RWPE2 (cell line): ENCODE data around the gene ADGRB3.

Experiments used
- ATAC-seq: fragments of 200-7000 bp; cut with Tn5 transposase; 3 replicates; pipeline ENCODE4 v1.9.1; 2021; ENCODE audit warnings: low read depth
- DNase-seq: peaks from one replicate; pipeline ENCODE4 v3.0.0-alpha.2; 2020; ENCODE audit warnings: low spot score
- H3K27ac ChIP-seq: fragments of 450-650 bp; 2 replicates; pipeline ENCODE4 v1.5.1; 2017; ENCODE audit warnings: mild to moderate bottlenecking; ENCODE audit not compliant: poor library complexity, severe bottlenecking
- H3K27me3 ChIP-seq: fragments of 250-450 bp; sonication (Bioruptor Pico); 2 replicates; pipeline ENCODE4 v1.5.1; 2021; ENCODE audit warnings: mild to moderate bottlenecking, moderate library complexity; ENCODE audit not compliant: insufficient read depth, poor library complexity, severe bottlenecking
- H3K36me3 ChIP-seq: fragments of 250-450 bp; sonication (Bioruptor Pico); 2 replicates; pipeline ENCODE4 v1.5.1; 2020; ENCODE audit warnings: low read depth, mild to moderate bottlenecking, moderate library complexity
- H3K4me1 ChIP-seq: fragments of 250-450 bp; sonication (Bioruptor Pico); 2 replicates; pipeline ENCODE4 v1.5.1; 2021; ENCODE audit warnings: mild to moderate bottlenecking, moderate library complexity; ENCODE audit not compliant: insufficient read depth, poor library complexity, severe bottlenecking
- H3K4me3 ChIP-seq: fragments of 250-450 bp; sonication (Bioruptor Pico); 2 replicates; pipeline ENCODE4 v1.5.1; 2021; ENCODE audit warnings: mild to moderate bottlenecking, moderate library complexity; ENCODE audit not compliant: severe bottlenecking
- H3K9me3 ChIP-seq: fragments of 250-450 bp; sonication (Bioruptor Pico); 2 replicates; pipeline ENCODE4 v1.5.1; 2021; ENCODE audit warnings: mild to moderate bottlenecking, moderate library complexity; ENCODE audit not compliant: severe bottlenecking
- TF ChIP-seq, protein P1 (sequence below): fragments of 450-650 bp; IDR thresholded peaks from one replicate; pipeline ENCODE4 v1.5.1; 2017; ENCODE audit warnings: mild to moderate bottlenecking, moderate library complexity; ENCODE audit not compliant: poor library complexity, severe bottlenecking

ADGRB3 gene

GRCh38 chr6:69012876-69013275 lies 377.8 kb downstream of the ADGRB3 start:
- H3K27ac ChIP-seq: no peak overlapping the region
- TF ChIP-seq, protein P1, sequence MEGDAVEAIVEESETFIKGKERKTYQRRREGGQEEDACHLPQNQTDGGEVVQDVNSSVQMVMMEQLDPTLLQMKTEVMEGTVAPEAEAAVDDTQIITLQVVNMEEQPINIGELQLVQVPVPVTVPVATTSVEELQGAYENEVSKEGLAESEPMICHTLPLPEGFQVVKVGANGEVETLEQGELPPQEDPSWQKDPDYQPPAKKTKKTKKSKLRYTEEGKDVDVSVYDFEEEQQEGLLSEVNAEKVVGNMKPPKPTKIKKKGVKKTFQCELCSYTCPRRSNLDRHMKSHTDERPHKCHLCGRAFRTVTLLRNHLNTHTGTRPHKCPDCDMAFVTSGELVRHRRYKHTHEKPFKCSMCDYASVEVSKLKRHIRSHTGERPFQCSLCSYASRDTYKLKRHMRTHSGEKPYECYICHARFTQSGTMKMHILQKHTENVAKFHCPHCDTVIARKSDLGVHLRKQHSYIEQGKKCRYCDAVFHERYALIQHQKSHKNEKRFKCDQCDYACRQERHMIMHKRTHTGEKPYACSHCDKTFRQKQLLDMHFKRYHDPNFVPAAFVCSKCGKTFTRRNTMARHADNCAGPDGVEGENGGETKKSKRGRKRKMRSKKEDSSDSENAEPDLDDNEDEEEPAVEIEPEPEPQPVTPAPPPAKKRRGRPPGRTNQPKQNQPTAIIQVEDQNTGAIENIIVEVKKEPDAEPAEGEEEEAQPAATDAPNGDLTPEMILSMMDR: no peak
- DNase-seq (no peak), ATAC-seq (no peak)
- no peaks in the 10 kb centered on the region for H3K4me1 ChIP-seq
- peaks cover 13% of the 10 kb centered on the region for H3K27me3 ChIP-seq
- no peaks in the 10 kb centered on the region for H3K9me3 ChIP-seq
- no peak overlapping the region for H3K4me3 ChIP-seq
- H3K36me3 ChIP-seq: no peaks in the 10 kb centered on the region

DNA sequence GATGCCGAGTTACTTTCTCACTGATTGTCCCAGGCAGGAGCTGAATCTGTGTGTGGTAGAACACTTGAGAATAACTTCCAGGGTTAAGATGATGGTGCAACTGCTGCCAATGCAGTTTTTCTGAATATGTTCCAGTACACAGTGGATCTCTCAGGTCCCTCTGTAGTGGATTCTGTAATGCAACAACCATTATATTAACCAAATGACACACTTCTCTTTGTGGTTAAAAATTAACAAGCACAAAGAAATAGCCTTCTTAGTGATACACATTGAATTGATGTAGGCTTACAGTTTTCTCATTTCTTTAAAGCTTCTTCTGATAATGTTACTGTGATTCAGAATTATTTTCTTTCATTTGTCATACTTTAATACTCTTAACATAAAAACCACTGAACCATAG lies 383.8 kb downstream of the ADGRB3 start:
- H3K4me1 ChIP-seq: no peaks in the 10 kb centered on the region
- H3K36me3 ChIP-seq: no peaks in the 10 kb centered on the region
- no peak overlapping the region for H3K27ac ChIP-seq
- no peak overlapping the region for H3K4me3 ChIP-seq
- DNase-seq (no peak), ATAC-seq (no peak)
- TF ChIP-seq, protein P1: no peak
- no peaks in the 10 kb centered on the region for H3K9me3 ChIP-seq
- peaks cover 13% of the 10 kb centered on the region for H3K27me3 ChIP-seq

DNA sequence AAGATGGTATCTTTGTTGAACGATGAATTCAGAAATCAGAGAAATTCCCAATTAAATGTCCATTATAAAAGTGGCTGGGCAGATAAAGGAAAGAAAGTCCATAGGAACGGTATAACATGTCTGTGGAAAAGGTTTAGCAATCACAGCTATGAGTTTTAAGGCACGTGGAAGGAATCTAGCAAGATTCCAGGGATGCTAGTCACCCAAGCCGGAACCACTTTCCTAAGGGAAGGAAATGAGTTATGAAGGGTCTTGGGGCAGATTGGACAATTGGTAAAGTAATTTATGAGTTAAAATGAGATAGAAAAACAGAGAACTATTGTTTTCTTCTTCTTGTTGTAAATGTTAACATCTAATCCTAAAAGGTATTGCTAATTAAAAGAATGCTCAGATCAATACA lies 384.8 kb downstream of the ADGRB3 start:
- no peak for DNase-seq
- H3K27ac ChIP-seq: no peak overlapping the region
- peak; percentile 29; the same call in 1 of the 3 replicates for ATAC-seq
- TF ChIP-seq, protein P1: no peak
- H3K36me3 ChIP-seq: no peaks in the 10 kb centered on the region
- no peaks in the 10 kb centered on the region for H3K9me3 ChIP-seq
- no peak overlapping the region for H3K4me3 ChIP-seq
- peaks cover 8% of the 10 kb centered on the region for H3K27me3 ChIP-seq
- H3K4me1 ChIP-seq: no peaks in the 10 kb centered on the region

GRCh38 chr6:69022993-69023392 lies 387.9 kb downstream of the ADGRB3 start:
- DNase-seq (no peak), ATAC-seq (peak; percentile 54; the same call in 2 of the 3 replicates)
- H3K4me3 ChIP-seq: no peak overlapping the region

GRCh38 chr6:69026243-69026642 lies 391.2 kb downstream of the ADGRB3 start:
- no peaks in the 10 kb centered on the region for H3K36me3 ChIP-seq
- TF ChIP-seq, protein P1: no peak
- no peaks in the 10 kb centered on the region for H3K27me3 ChIP-seq
- H3K4me1 ChIP-seq: no peaks in the 10 kb centered on the region
- no peak for DNase-seq
- peak; percentile 41; the same call in 1 of the 3 replicates for ATAC-seq
- H3K27ac ChIP-seq: no peak overlapping the region
- no peaks in the 10 kb centered on the region for H3K9me3 ChIP-seq
- no peak overlapping the region for H3K4me3 ChIP-seq

More at GRCh38 chr6:69022993-69023392, 387.9 kb downstream of the ADGRB3 start:
- no peaks in the 10 kb centered on the region for H3K4me1 ChIP-seq
- no peaks in the 10 kb centered on the region for H3K27me3 ChIP-seq
- no peaks in the 10 kb centered on the region for H3K36me3 ChIP-seq
- TF ChIP-seq, protein P1: no peak
- H3K27ac ChIP-seq: no peak overlapping the region
- H3K9me3 ChIP-seq: no peaks in the 10 kb centered on the region
